Dendritic cell treated with granulocyte-macrophage colony-stimulating factor and Interleukin-4, amounts not matched to agents 40 ng/mL and 50 ng/mL, for 4 days (primary cell): ENCODE measurements around the gene NOLC1.

Source experiments
- H3K27ac Mint-ChIP-seq: one replicate; pipeline ENCODE4 v1.8.0; 2022; ENCODE audit warnings: mild to moderate bottlenecking, mixed read lengths
- H3K27me3 Mint-ChIP-seq: one replicate; pipeline ENCODE4 v1.8.0; 2022; ENCODE audit warnings: mild to moderate bottlenecking, mixed read lengths
- H3K36me3 Mint-ChIP-seq: one replicate; pipeline ENCODE4 v1.8.0; 2022; ENCODE audit warnings: low read depth, mixed read lengths
- H3K4me1 Mint-ChIP-seq: one replicate; pipeline ENCODE4 v1.8.0; 2022; ENCODE audit warnings: low read depth, mixed read lengths
- H3K4me3 Mint-ChIP-seq: one replicate; pipeline ENCODE4 v1.8.0; 2022; ENCODE audit warnings: mild to moderate bottlenecking, moderate library complexity, mixed read lengths
- H3K9me3 Mint-ChIP-seq: one replicate; pipeline ENCODE4 v1.8.0; 2022; ENCODE audit warnings: mixed read lengths
- intact Hi-C: fragments of 100-400 bp; cut with micrococcal nuclease; formaldehyde crosslinking; loops from one replicate; pipeline ENCODE4 v1.15.0; 2022

Gene NOLC1

GRCh38 chr10:102153093-102153620 is 968 bp downstream of the NOLC1 start:
- Mint-ChIP-seq H3K4me1 (peaks cover 30% of the 10 kb centered on the region), H3K27me3 (no peaks in the 10 kb centered on the region), H3K27ac (peak overlapping the region; percentile 91), H3K4me3 (peak overlapping the region; percentile 91), H3K9me3 (no peaks in the 10 kb centered on the region), H3K36me3 (peaks cover 84% of the 10 kb centered on the region)
- intact Hi-C loops, result loop anchor here (5.0 kb wide), 2 partner anchors 94 to 349 kb away; partner anchors contain the start of genes ACTR1A, GBF1 and SUFU

DNA sequence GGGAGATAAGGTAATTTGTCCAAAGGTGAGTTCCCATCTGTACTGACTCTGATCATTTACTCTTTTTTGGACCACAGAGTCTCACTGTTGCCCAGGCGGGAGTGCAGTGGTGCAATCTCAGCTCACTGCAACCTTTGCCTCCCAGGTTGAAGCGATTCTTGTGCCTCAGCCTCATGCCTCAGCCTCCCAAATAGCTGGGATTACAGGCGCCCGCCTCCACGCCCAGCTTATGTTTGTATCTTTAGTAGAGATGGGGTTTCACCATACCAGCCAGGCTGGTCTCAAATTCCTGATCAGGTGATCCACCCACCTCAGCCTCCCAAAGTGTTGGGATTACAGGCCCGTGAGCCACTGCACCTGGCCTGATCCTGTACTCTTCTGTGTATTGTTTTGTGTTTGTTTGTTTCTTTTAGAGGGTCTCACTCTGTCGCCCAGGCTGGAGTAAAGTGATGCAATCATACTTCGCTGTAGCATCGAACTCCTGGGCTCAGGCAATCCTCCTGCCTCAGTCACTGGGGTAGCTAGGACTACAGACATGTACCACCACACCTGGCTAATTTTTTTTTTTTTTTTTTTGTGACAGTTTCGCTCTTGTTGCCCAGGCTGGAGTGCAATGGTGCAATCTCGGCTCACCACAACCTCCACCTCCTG is 2.4 kb downstream of the NOLC1 start:
- peaks cover 84% of the 10 kb centered on the region for H3K36me3 Mint-ChIP-seq
- H3K27me3 Mint-ChIP-seq, result no peaks in the 10 kb centered on the region
- H3K4me3 Mint-ChIP-seq, result no peak overlapping the region
- peaks cover 30% of the 10 kb centered on the region for H3K4me1 Mint-ChIP-seq
- H3K9me3 Mint-ChIP-seq, result no peaks in the 10 kb centered on the region
- intact Hi-C loops, result loop anchor here (5.0 kb wide), 2 partner anchors 93 to 348 kb away; partner anchors contain the start of genes ACTR1A, GBF1 and SUFU
- H3K27ac Mint-ChIP-seq, result peak overlapping the region; percentile 41

GRCh38 chr10:102157224-102157623 is 5.0 kb downstream of the NOLC1 start:
- H3K9me3 Mint-ChIP-seq, result no peaks in the 10 kb centered on the region
- intact Hi-C loops, result no loop called here
- H3K27ac Mint-ChIP-seq, result no peak overlapping the region
- H3K36me3 Mint-ChIP-seq, result peaks cover 87% of the 10 kb centered on the region
- peaks cover 16% of the 10 kb centered on the region for H3K4me1 Mint-ChIP-seq
- H3K27me3 Mint-ChIP-seq, result no peaks in the 10 kb centered on the region
- no peak overlapping the region for H3K4me3 Mint-ChIP-seq

DNA sequence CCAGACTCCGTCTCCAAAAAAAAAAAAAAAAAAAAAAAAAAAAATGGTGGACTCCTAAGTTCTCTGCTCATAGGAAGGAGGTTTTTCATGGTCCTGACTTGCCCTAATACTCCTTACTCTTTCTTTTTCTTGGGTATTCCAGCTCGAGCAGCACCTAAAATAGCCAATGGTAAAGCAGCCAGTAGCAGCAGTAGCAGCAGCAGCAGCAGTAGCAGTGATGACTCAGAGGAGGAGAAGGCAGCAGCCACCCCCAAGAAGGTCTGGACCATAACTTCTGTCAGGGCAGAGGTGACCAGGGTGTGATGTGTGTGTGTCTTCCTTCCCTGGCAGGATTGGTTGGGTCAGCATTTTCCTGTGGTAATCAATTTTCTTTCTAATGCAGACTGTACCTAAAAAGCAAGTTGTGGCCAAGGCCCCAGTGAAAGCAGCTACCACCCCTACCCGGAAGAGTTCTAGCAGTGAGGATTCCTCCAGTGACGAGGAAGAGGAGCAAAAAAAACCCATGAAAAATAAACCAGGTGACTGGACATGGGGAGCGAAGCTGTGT is 6.9 kb downstream of the NOLC1 start:
- Mint-ChIP-seq H3K36me3 (peaks cover 92% of the 10 kb centered on the region), H3K27ac (no peak overlapping the region), H3K4me3 (no peak overlapping the region), H3K27me3 (no peaks in the 10 kb centered on the region), H3K9me3 (no peaks in the 10 kb centered on the region), H3K4me1 (no peaks in the 10 kb centered on the region)
- intact Hi-C loops, result no loop called here

DNA sequence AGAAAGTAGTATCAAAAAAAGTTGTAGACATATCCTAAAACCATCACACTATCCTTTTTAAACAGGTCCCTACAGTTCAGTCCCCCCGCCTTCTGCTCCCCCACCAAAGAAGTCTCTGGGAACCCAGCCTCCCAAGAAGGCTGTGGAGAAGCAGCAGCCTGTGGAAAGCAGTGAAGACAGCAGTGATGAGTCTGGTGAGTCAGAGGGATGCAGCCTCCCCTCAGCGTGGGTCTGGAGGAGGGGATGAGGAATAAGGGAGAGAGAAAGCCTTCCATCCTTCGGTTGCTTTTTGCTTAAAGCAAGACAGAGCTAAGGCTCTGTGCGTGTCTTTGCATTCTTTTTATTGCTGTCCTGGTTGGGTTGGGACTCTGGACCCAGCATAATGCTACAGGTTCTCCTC is 7.6 kb downstream of the NOLC1 start:
- no peaks in the 10 kb centered on the region for H3K27me3 Mint-ChIP-seq
- intact Hi-C loops, result no loop called here
- H3K36me3 Mint-ChIP-seq, result peaks cover 87% of the 10 kb centered on the region
- no peaks in the 10 kb centered on the region for H3K9me3 Mint-ChIP-seq
- no peak overlapping the region for H3K4me3 Mint-ChIP-seq
- H3K27ac Mint-ChIP-seq, result no peak overlapping the region
- no peaks in the 10 kb centered on the region for H3K4me1 Mint-ChIP-seq

GRCh38 chr10:102163342-102163989 is 11.3 kb downstream of the NOLC1 start:
- Mint-ChIP-seq H3K36me3 (peaks cover 51% of the 10 kb centered on the region), H3K27me3 (no peaks in the 10 kb centered on the region), H3K4me3 (no peak overlapping the region), H3K9me3 (no peaks in the 10 kb centered on the region), H3K27ac (no peak overlapping the region), H3K4me1 (no peaks in the 10 kb centered on the region)
- intact Hi-C loops, result no loop called here

DNA sequence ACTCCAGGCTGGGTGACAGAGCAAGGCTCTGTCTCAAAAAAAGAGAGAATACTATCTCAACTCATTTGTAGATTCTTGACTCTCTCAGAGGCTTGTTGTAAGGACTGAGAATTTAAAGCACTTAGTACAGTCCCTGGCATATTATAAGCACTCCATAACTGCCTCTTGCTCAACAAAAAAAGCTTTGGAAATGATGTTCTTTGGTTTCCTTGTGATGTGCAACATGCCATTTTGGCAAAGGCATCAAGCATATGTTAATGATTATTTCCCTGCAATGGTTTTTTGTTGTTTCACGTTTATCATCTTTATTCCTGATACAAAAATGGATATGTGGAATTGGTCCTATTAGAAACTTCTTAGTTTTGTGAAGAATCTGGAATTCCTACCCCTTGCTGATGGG is 15.7 kb downstream of the NOLC1 start:
- H3K4me1 Mint-ChIP-seq, result peaks cover 5% of the 10 kb centered on the region
- peaks cover 3% of the 10 kb centered on the region for H3K27me3 Mint-ChIP-seq
- intact Hi-C loops, result loop anchor here (5.0 kb wide), 1 partner anchor 59 kb away; the partner anchor contains the start of gene ELOVL3
- H3K4me3 Mint-ChIP-seq, result no peak overlapping the region
- H3K27ac Mint-ChIP-seq, result no peak overlapping the region
- H3K9me3 Mint-ChIP-seq, result no peaks in the 10 kb centered on the region
- H3K36me3 Mint-ChIP-seq, result peaks cover 8% of the 10 kb centered on the region

DNA sequence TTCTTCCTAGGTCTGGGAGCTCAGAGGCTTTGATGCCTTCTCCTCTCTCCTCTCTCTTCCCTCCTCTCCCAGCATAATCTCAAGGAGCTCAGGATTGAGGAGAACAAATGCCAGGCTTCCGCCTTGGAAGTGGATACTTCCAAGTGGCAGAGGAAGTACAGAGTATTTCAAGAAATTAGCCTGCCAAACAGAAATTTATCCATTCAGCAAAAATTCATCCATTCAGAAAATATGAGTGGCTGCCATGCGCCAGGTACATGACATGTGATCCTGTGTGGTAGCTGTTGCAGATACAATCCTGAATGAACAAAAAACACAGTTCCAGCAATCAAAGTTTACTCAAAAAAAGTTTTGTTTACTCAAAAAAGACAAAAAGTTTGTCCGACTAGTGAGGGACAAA is 18.4 kb downstream of the NOLC1 start:
- H3K4me1 Mint-ChIP-seq, result peaks cover 5% of the 10 kb centered on the region
- no peak overlapping the region for H3K27ac Mint-ChIP-seq
- intact Hi-C loops, result no loop called here
- no peaks in the 10 kb centered on the region for H3K9me3 Mint-ChIP-seq
- H3K36me3 Mint-ChIP-seq, result no peaks in the 10 kb centered on the region
- no peak overlapping the region for H3K4me3 Mint-ChIP-seq
- H3K27me3 Mint-ChIP-seq, result peaks cover 5% of the 10 kb centered on the region

GRCh38 chr10:102172288-102172687 is 20.1 kb downstream of the NOLC1 start:
- intact Hi-C loops, result no loop called here
- Mint-ChIP-seq H3K36me3 (no peaks in the 10 kb centered on the region), H3K27ac (no peak overlapping the region), H3K27me3 (peaks cover 5% of the 10 kb centered on the region), H3K9me3 (no peaks in the 10 kb centered on the region), H3K4me1 (peaks cover 5% of the 10 kb centered on the region), H3K4me3 (no peak overlapping the region)

DNA sequence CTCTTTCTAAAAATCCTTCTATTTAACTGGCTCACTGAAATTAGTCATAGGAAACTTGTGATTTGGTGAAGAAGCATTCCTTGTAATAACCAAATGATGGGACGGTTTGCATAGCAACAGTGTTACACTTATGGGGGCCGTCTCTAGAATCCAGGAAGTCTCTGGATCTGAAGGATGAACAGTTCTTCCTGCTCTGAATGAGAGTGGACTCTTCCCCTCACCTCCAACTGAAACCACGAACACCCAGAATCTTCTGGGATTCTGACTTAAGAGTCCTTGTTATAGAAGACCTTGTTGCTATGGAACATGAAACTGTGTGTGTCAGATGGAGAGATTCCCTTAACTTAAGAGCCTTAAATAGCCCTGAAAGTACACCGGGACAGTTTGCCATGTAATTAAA is 23.2 kb downstream of the NOLC1 start:
- Mint-ChIP-seq H3K36me3 (no peaks in the 10 kb centered on the region), H3K27me3 (peaks cover 4% of the 10 kb centered on the region), H3K9me3 (no peaks in the 10 kb centered on the region), H3K4me3 (no peak overlapping the region), H3K4me1 (no peaks in the 10 kb centered on the region), H3K27ac (no peak overlapping the region)
- intact Hi-C loops, result no loop called here

DNA sequence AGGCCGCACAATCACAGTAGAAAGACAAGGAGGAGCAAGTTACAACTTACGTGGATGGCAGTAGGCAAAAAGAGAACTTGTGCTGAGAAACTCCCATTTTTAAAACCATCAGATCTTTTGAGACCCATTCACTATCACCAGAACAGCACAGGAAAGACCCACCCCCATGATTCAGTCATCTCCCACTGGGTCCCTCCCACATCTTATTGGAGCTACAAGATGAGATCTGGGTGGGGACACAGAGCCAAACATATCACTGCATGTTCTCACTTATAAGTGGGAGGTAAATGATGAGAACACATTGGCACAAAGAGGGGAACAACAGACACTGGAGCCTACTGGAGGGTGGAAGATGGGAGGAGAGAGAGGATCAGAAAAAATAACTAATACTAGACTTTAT is 32.4 kb downstream of the NOLC1 start:
- no peaks in the 10 kb centered on the region for H3K36me3 Mint-ChIP-seq
- peaks cover 3% of the 10 kb centered on the region for H3K27me3 Mint-ChIP-seq
- H3K4me1 Mint-ChIP-seq, result peaks cover 14% of the 10 kb centered on the region
- intact Hi-C loops, result no loop called here
- no peak overlapping the region for H3K4me3 Mint-ChIP-seq
- H3K9me3 Mint-ChIP-seq, result peaks cover 15% of the 10 kb centered on the region
- no peak overlapping the region for H3K27ac Mint-ChIP-seq

GRCh38 chr10:102185272-102185671 is 33.1 kb downstream of the NOLC1 start:
- H3K27ac Mint-ChIP-seq, result no peak overlapping the region
- H3K9me3 Mint-ChIP-seq, result peaks cover 15% of the 10 kb centered on the region
- H3K4me1 Mint-ChIP-seq, result peaks cover 15% of the 10 kb centered on the region
- intact Hi-C loops, result no loop called here
- H3K27me3 Mint-ChIP-seq, result peaks cover 3% of the 10 kb centered on the region
- no peaks in the 10 kb centered on the region for H3K36me3 Mint-ChIP-seq
- no peak overlapping the region for H3K4me3 Mint-ChIP-seq

GRCh38 chr10:102185811-102186527 is 33.8 kb downstream of the NOLC1 start:
- intact Hi-C loops, result no loop called here
- no peak overlapping the region for H3K27ac Mint-ChIP-seq

More at GRCh38 chr10:102185811-102186527, 33.8 kb downstream of the NOLC1 start:
- no peak overlapping the region for H3K4me3 Mint-ChIP-seq
- H3K27me3 Mint-ChIP-seq, result no peaks in the 10 kb centered on the region
- H3K4me1 Mint-ChIP-seq, result peaks cover 15% of the 10 kb centered on the region
- peaks cover 15% of the 10 kb centered on the region for H3K9me3 Mint-ChIP-seq
- H3K36me3 Mint-ChIP-seq, result no peaks in the 10 kb centered on the region
